HG02678 (cell line): ENCODE results near the gene USP51.
"Not testable (repeated sequence)": the region's sequence is repeated elsewhere in the genome, so short reads cannot be mapped to it uniquely, and the experiment has no call there.

ENCODE experiments used
- ATAC-seq: cut with Tn5 transposase; IDR thresholded peaks from one replicate; pipeline ENCODE4 v1.9.1; 2021; ENCODE audit warnings: mild to moderate bottlenecking, moderate library complexity; ENCODE audit not compliant: unreplicated experiment

The USP51 gene

DNA sequence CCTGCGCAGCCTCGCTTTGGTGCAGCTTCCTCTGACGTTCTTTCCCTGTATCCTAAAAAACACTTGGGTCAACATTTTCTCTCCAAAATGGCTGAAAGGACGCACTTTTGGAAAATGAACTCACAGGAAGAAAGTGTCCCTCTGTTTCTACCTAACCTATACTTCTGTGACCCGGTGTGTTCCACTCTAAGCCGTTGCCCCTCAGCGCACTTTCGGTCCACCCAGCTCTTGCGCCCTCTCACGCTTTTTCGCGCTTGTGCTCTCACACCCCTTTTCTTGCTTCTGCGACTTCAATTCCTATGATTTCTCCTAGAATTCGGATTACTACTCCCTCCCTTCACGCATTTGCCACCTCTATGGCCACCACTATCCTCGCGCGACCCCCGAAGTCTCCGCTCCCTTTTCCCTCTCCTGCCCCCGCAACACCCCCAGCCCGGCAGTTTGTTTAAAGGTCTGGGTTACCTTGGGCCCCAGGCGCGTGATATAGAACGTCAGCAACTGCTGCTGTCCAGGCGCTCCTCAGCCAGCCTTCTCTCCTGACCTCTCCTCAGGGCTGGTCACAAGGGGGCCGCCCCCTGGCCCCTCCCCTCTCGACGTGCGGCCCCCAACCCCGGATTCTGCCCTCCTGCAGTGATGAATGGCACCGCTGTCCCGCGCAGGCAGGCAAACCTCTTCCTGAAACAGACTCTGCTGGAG lies at the start of gene USP51:
TSS of gene USP51 (minus strand) at position 535 of the 696 bp plus-strand sequence. CDS start 909 bp downstream, outside the sequence.
- peak; percentile 54 for ATAC-seq

DNA sequence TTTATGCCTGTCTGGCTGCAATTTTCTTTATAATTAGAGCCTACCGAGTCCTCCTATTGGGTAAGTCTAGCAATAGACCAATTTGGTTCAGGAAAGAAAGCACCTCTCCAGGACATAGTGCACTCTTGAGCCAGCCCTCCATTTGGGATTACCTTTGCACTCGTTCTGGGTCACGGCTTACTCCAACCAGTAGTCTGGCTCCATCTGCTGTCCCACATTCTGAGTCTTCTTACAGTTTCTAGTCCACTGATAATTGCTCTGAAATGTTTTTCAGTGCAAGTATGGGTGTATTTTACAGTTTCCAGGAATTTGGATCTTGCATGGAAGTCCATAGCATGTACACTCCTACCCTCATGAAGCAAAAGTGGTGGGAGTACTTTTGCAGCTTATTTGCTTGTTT lies 34.8 kb upstream of the USP51 start:
- ATAC-seq: no peak

DNA sequence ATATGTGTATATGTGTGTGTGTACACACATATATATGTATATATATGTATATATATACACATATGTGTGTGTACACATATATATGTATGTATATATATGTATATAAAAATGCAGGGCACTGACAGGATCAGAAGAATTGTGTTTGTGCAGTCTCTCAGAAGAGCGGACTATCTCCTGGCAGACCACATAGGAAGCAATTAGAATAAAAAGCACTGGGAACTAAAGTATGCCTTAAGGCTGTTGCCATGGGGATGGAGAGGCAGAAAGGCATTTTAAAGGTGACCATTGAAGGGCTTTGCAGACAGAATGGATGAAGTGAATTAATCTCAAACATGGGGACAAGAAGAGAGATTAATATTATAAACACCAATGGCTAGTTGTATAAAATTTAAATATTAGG lies 33.7 kb upstream of the USP51 start:
- no peak for ATAC-seq

DNA sequence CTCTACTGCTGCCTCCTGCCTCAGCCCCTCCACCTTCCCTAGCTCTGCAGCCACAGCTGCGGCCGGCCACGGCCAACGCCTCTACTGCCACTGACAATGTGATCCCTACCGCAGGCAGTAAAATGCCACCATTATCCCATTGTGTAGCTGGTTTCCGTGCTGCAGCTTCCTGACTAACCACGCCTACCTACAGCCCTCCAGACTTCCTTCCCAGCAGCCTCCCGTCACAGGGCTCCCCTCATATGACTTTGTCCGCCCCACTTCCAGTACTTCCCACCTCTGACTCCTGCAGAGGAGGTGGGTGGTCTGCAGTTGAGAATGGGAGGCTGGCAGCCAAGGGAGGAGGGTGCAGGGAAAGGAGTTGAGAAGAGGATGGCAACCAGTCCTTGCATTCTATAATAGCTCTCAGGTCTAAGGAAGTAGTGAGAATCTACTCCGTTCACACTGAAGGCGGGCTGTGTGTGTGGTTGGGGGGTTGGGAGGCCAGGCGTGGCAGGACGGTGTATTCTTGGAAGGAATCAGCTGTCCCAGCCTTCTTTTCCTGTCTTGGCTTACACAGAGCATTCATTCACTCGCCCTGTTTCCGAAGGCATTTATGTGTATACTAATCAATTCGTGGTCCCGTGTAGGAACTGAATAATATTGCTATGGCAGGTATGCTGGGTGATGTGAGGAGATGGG lies 33.1 kb upstream of the USP51 start:
- ATAC-seq: no peak

DNA sequence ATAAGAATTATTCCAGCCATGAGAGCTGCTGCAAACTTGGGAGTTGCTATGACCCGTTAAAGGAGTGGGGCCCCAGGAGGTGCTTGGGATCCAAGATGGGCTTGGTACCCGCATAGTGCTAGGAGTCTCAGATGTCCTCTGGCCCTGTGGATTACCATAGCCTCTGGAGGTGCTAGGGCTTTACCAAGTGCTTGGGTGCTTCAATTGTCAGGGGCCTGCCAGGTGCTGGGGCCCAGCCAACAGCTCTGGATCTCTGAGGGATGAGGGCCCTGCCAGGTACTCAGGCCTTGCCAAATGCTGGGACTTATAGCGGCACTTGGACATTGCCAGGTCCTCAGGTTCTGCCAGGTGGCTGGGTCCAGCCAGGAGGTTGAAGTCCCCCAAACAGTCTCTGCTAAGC lies 32.0 kb upstream of the USP51 start:
- no peak for ATAC-seq

DNA sequence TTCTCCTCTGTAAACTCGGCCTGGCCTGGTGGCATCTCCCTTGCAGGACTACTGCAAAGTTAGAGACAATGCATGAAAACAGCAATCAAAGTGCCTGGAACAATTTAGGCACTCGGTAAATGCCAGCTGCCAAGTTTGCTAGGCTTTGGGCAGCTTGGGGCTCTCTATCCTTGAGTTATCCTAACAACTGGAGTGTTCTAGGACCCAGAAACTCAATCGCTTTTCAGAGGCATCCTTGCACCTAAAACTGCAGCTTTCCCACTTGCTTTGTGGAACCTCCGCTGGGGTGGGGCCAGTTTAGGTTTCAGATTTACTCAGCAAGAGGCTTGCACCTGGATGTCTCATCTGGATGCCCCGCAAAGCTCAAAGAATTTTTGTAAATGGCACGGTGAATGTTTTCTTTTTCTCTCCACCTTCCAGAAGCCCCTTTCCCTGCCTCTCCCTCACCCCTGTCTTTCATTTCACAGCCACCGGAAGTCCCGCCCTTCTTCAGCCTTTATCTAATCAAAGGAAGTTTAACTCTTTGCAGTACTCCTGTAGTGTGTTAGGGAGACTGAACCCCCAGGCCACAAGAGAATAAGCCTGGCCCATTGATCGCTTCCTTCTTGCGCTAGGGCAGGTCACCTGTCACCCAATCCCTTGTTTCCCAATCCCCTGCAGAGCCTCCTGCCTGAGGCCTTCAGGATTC lies 27.3 kb upstream of the USP51 start:
- not testable (repeated sequence) for ATAC-seq

DNA sequence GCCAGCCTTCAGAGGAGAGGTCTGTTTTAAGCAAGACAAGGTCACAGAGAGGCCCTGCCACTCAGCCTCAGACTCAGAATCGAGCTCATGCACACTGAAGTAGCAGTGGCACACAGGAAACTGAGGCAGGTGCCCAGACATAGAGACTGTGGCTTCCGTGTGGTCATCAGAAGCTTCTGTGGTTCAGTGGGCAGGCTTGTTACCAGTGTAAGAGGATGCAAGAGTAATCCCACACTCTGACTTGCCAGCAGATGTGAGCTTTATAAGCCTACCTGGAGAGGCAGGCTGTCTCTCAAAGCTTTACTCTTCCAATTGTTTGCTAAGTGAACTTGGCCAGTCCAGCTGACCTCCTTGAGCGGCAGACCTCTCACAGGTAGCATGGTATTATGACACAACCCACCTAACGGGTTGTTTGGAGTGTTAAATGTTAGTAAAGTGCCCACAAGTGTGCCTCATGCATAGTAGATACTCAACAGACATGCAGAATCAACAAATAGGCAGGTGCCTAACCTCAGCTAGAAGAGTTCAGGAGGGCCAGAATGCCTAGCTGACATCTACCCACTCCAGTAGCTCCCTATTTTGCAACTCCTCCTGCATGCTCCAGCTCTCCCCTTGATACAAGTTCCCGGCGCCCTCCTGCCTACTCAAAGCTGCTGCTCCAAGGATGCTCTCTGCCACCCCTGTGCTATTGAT lies 23.5 kb upstream of the USP51 start:
- not testable (repeated sequence) for ATAC-seq

DNA sequence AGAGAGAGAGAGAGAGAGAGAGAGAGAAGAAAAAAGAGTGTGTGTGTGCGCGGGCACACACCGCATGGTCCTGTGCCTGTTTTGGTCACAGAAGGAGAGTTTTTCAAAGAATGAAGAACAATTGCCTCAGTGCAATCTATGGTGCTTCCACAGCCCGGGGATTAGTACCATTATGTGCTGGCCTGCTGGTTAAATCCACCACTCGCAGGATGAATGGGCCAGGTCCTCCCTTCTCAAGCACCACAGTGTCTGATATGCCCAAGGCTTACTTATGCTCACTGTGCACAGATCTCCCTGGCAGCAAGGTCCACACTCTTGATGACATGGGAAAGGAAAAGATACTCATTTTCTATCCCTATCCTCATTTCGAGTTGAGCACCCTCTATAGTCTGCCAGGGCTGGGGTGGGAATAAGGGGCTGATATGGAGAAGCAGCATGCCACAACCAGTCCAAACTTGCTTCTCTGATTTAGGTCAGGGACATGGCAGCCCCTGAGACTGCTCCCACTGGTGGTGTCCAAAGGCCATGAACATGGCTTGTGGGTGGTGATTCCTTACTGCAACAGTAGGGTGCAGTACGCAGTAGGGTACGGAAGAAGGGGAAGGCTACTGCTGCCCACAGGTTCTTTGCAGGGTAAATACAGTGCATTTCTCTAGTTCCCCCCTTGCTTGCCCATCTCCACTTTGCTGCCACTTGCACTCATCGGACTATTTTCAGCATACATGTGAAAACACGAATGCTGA lies 18.9 kb upstream of the USP51 start:
- ATAC-seq: not testable (repeated sequence)

DNA sequence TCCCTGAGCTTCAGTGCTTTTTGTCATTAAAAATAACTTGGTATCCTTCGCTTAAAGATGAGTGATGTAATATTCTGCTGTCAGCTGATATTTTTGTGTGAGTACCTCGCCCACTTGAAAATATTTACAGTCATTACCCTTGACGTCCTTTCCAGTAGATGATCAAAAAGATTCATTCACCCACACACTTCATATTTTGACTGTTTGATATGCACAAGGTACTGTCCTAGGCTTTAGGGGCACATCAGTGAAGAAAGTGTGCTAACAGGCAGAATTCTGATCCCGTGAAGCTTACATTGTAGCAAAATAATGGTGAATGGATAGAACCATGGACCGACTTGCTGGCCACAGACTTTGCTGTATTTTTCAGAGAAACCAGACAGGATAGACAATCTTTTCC lies 18.1 kb upstream of the USP51 start:
- not testable (repeated sequence) for ATAC-seq

DNA sequence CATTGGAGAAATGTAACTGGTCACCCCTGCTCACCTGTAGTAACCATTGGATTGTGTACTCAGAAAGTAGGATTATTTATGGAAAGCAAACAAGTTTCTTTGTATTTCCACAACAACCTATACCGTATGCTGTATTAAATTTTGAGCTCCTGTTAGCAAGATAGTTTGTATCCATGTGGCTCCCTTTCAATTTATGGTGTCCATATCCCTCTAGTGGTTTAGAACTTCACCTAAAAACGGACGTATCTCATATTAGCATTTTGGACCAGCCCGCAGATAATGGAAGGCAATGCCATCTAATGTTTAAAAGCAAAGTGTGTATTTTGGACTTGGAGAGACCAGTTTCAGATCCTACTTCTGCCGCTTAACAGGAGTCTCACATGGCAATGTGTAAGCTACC lies 17.4 kb upstream of the USP51 start:
- ATAC-seq: not testable (repeated sequence)

DNA sequence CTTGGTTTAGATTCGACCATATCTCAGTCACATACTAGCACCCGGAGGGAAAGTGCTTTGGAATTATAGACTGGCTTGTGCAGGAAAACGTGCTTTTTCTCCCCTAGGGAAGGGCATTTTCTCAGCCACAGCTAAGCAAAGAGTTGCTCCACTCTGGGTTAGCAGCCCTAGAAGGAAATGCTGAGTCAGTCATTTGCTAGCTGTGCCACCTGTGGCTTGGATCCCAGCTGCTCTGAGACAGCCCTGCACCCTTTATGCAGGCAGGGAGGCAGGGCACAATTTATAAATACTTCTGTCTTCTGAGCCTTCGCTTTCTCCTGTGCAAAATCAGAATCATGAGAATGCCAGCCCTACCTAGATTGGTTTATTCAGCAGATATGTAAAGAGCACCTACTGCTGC lies 1.3 kb upstream of the USP51 start:
- ATAC-seq: no peak

DNA sequence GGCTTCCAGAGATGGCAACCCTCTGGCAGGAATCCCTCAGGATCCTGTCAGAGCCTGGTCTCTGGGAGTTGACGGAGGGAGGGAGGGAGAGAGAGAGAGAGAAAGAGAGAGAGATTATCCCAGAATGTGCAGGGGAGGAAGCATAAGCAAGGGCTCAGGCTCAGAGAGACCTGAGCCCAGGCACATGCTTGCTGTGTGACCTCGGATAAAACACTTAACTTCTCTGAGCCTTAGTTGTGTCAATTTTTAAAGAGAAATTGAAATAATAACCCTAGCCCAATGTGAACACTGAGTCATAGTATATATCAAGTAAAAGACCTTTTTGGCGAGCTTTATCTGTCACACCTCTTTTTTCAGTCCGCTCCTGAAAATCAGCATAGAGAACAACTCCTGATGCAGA lies 473 bp upstream of the USP51 start:
- no peak for ATAC-seq

DNA sequence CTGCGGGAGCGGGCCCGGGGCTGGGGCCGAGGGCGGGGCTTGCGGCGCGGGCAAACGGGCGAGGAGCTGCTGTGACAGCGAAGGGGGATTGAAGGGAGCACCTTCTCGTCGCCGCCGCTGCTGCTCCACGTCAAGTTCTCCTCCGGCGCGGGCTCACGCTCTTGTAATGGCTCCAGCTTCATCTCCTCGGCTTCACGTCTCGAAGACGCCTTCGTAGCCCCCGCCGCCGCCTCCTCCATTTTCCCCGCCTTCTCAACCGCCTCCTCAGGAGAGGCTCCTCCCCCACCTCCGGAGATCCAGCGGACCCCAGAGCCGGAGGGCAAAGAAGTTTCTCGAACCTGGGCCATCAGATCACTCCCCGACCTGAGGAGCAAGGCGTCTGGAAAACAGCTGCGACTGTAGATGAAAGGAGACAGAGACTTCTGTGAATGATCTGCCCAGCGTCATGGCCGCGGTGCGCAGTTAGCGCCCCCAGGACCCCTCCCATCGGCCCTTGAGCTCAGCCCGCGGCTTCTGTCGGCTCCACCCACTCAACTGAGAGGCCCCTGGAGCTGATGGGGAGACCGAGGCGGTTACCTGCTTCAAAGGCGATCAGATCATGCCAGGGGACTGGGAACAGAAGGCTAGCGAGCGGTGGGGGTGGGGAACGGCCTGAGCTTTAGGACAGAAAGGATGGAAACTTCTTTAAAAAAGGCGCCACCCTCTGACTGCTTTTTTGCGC lies 895 bp downstream of the USP51 start:
- peak; percentile 66 for ATAC-seq

DNA sequence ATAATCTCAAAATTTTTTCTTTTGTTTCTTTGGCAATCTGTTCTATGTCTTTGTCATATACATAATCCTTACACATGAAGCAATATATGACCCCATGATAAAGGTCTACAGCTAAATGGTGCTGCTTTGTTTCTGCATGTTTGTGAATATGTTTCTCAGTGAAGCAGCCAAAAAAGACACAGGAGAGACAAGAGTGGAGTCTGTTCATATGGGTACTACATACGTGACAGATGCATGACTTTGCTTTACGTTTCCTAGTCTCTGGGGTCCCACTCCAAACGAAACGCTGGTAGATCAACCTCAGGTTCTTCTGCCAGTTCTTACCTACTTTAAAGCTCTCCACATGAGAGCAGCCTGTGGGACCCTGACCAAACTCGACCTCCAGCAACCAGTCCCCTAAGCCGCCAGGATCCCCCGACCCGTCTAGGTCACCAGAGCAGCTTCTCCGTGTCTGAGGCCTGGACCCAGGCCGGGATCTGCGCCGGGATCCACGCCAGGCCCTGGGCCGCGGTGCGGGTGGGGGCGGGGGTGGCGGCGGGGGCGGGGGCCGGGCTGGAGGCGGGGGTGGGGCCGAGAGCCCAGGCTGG lies 1.5 kb downstream of the USP51 start:
- peak; percentile 7 for ATAC-seq

DNA sequence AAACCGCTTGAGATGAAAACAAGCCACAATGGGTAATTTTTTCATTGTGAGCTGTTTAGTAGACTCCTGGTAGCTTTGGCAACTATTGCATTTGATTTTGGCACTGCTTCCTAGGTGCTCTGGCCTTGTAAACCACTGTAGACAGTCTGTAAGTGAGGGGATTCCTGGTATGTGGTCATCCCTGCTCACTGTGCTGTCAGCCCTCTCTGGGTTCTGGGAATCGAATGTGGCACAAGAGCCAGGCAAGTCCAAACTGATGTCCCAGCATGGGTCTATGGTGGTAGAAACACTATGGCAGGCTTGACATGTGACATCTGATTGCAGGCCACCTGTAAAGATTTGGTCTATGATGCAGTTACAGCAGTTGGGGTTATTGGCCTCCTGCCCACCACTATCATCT lies 2.5 kb downstream of the USP51 start:
- ATAC-seq: no peak

DNA sequence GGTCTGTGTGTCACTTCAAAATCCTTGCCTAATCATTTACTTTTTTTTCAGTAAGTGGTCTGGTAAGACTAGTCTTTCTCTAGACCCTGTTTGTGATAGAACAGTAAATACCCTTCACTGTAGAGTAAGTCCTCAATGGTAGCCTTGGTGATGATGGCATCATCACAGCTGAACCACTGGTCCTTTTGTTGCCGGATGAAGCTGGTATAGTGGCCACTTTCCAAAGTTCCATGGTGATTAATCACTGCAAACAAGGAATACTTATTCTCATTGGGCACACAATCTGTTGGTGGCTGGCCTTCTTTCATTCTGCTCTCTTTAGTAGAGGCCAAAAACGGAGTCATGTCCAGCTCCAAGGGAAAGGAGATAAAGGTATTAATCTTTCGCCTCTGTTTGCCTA lies 2.9 kb downstream of the USP51 start:
- no peak for ATAC-seq

DNA sequence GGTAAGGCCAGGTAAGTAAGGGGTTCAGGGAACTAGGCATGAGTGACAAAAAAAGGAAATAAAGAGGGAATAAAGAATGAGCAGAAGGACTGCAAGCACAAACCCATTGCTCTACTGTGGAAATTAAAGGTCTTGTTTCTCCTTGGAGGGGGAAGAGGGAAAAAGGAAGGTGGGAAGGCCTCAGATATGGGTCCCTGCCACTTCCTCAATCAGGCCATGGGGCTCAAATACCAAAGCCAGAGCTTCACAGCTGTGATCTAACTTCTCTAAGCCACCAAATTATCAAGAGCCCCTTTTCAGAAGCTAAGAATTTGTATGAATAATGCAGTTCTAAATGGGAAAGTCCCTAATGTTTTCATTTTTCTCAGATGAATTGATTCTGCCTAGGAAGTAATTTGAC lies 4.7 kb downstream of the USP51 start:
- no peak for ATAC-seq

DNA sequence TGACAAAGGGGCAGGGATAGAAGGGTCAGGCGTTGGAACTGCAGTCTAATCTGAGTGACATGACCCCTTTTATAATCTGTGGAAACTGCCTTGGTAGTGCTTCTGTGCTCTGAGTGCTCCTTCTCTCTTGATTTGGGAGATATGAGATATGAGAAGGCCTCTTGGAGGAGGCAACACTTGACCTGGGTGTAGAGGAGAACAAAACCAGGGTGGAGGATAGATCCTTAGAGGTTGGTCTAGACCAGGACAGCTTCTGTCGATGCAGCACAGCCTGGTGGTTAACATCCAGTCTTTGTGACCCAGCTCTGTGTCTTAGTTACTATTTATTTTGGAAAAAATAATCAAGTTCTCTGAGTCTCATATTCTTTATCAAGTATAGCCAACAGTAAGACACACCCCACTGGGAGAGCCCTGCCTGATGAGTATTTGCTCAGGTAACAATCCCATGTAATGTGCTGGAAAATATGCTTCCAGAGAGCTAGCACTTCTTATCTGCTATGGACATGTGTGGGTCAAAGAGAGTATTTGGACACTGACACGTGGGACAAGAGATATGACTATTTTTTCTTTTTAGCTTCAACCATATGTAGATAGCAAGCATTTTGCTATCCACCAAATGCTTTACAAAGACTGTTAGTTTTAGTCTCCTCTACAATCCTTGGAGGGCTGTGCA lies 9.1 kb downstream of the USP51 start:
- no peak for ATAC-seq

DNA sequence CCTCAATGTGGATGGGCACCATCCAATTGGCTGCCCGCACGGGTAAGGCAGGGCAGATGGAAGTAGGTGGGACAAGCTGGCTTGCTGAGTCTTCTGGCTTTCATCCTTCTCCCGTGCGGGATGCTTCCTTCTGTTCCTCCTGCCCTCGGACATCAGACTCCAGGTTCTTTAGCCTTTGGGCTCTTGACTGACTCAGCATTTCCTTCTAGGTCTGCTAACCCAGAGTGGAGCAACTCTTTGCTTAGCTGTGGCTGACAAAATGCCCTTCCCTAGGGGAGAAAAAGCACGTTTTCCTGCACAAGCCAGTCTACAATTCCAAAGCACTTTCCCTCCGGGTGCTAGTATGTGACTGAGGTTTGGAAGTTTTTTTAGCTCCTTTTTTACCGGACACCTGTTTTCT lies 9.7 kb downstream of the USP51 start:
- ATAC-seq: not testable (repeated sequence)
